Measurements from ENCODE around the gene ADCK1.

ADCK1 gene

GRCh38 chr14:77872152-77872551 lies 72.2 kb downstream of the ADCK1 start:
- CTCF ChIA-PET = interaction anchor here (4.3 kb wide), 1 partner anchor 10 kb away, joined by 24 read pairs; no protein-coding TSS in a partner anchor
- POLR2A ChIA-PET = no interaction called here
- no peak for DNase-seq (ENCODE audit: low read depth, low spot score)
- H3K4me3 ChIP-seq (ENCODE audit: low read depth, low read length) = no peak overlapping the region
- no peak for TF ChIP-seq CTCF (IDR thresholded peaks at IDR 0.05; ENCODE audit: insufficient read depth, low read length, missing control alignments)

DNA sequence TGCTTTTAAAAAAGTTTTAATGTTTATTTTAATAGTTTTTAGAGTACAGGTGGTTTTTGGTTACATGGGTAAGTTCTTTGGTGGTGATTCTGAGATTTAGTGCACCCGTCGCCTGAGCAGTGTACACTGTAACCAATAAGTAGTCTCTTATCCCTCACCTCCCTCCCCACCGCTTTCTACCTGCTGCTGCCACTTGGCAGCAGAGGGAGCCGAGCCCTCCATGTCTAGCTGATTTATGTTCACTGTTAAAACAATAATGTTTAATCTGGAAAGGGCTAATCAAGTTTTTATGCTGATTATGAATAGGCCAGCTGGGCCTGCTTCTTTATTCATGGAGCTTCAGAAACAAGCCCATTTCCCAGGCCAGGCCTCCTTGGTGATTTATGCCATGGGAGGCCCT lies 73.1 kb downstream of the ADCK1 start:
- H3K4me3 ChIP-seq (ENCODE audit: low read depth, low read length) = no peak overlapping the region
- CTCF ChIA-PET = interaction anchor here (4.3 kb wide), 1 partner anchor 11 kb away, joined by 24 read pairs; no protein-coding TSS in a partner anchor
- POLR2A ChIA-PET = no interaction called here
- no peak for DNase-seq (ENCODE audit: low read depth, low spot score)
- TF ChIP-seq CTCF (IDR thresholded peaks at IDR 0.05; ENCODE audit: insufficient read depth, low read length, missing control alignments) = no peak

GRCh38 chr14:77878783-77879182 lies 78.9 kb downstream of the ADCK1 start:
- CTCF ChIA-PET = interaction anchor here (3.8 kb wide), 1 partner anchor 17 kb away, joined by 21 read pairs; no protein-coding TSS in a partner anchor

GRCh38 chr14:77880056-77880455 lies 80.1 kb downstream of the ADCK1 start:
- H3K4me3 ChIP-seq (ENCODE audit: low read depth, low read length) = no peak overlapping the region
- TF ChIP-seq CTCF (IDR thresholded peaks at IDR 0.05; ENCODE audit: insufficient read depth, low read length, missing control alignments) = no peak
- POLR2A ChIA-PET = no interaction called here
- CTCF ChIA-PET = interaction anchor here (3.8 kb wide), 1 partner anchor 18 kb away, joined by 21 read pairs; no protein-coding TSS in a partner anchor
- DNase-seq (ENCODE audit: low read depth, low spot score) = no peak

More at GRCh38 chr14:77878783-77879182, 78.9 kb downstream of the ADCK1 start:
- no peak overlapping the region for H3K4me3 ChIP-seq (ENCODE audit: low read depth, low read length)
- POLR2A ChIA-PET = no interaction called here
- DNase-seq (ENCODE audit: low read depth, low spot score) = no peak
- no peak for TF ChIP-seq CTCF (IDR thresholded peaks at IDR 0.05; ENCODE audit: insufficient read depth, low read length, missing control alignments)

DNA sequence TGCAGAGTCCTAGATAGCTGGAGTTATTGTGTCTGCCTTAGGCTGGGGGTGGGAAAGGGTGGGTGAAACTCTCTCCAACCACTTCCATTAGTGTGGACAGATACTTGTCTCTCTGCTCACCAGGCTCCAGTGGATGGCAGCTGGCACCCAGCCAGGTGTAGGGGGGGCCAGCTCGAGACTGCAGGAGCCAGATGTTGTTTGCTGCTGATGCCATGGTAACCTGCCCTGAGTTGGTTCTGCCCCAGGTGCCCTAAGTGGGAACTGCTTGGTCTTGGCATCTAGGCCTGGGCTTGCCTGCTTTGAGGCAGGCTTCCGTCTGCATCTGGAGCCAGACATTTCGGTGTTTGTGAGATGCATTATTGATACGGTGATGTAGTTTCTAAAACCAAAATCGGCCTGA lies 82.2 kb downstream of the ADCK1 start:
- CTCF ChIA-PET = interaction anchor here (3.8 kb wide), 1 partner anchor 20 kb away, joined by 21 read pairs; no protein-coding TSS in a partner anchor
- TF ChIP-seq CTCF (IDR thresholded peaks at IDR 0.05; ENCODE audit: insufficient read depth, low read length, missing control alignments) = no peak
- no peak overlapping the region for H3K4me3 ChIP-seq (ENCODE audit: low read depth, low read length)
- POLR2A ChIA-PET = no interaction called here
- no peak for DNase-seq (ENCODE audit: low read depth, low spot score)

- H3K4me3 ChIP-seq (ENCODE audit: low read depth, low read length) = no peak overlapping the region
- no peak for DNase-seq (ENCODE audit: low read depth, low spot score)
- ChIA-PET CTCF (no interaction called here), POLR2A (no interaction called here)
- no peak for TF ChIP-seq CTCF (IDR thresholded peaks at IDR 0.05; ENCODE audit: insufficient read depth, low read length, missing control alignments)
Observed at GRCh38 chr14:77882636-77883035, 82.7 kb downstream of the ADCK1 start.

All from AG04449 (cell line).